ENCODE measurements around the gene STK39. TPM values are rescaled to one million over a fixed set of nuclear protein-coding genes. Genes with fewer than 3 reads are reported as not detected.
A peak's percentile ranks its signal among the peaks of the same experiment; 100 is the strongest.

STK39 gene
- total and polyA plus RNA-seq, 2 of the 4 experiments (the other 2 are of a cell fraction) = 11.8 to 16.4 TPM

DNA sequence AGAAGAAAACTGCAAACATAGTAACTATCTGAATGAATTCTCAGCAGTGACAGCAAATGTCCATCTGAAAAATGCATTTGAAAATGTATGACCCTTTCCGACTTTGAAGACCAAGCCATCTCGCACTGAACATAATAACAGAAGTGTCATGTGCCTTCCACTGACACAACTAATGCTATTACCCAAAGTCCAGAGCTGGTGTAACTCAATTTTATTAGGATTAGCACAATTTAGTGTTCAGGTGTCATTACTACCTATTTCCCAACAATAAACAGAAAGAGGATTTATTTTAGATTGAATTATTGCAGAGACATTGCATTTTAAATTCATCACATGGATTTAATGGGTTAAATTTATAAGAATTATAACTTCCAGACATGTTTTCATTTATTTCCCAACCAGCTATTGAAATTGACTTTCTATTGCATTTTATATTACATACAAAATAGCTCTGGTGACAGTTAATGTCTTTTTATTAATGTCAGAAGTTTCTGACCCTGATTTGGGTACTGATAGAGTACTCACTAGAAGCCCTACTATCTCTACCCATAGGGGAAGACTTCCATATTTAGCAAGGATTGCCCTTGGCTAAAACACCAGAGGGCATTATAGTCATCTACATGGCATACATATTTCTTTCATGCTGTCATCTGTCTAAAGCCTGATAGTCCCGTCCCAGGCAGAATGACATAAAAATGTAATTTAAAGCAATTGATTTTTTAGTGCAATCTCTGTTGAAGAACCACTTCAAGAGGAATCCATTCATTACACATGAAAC, 7.0 kb upstream of the STK39 start:
- Histone ChIP-seq H3K4ac (ENCODE audit: low read depth, low read length) (no peak overlapping the region), H2BK15ac (ENCODE audit: low read depth, low read length) (no peak overlapping the region), H3K9me1 (ENCODE audit: insufficient read depth, low read length) (peaks cover 2% of the 10 kb centered on the region; the same call in 1 of the 2 replicates), H3K27me3 (ENCODE audit: control insufficient read depth, insufficient read depth, low read length) (no peaks in the 10 kb centered on the region), H3K4me3 (ENCODE audit: insufficient read depth, low read depth, low read length) (no peak overlapping the region), H4K20me1 (ENCODE audit: insufficient read depth, low read length) (no peaks in the 10 kb centered on the region), H2AK5ac (ENCODE audit: low read depth, low read length) (no peak overlapping the region), H2BK120ac (ENCODE audit: low read depth, low read length) (no peak overlapping the region), H4K91ac (ENCODE audit: insufficient read depth, low read depth, low read length) (no peak overlapping the region), H3K23ac (ENCODE audit: low read depth, low read length) (no peak overlapping the region), H3K14ac (replicated peaks; ENCODE audit: low read depth, low read length) (no peak overlapping the region), H2AK9ac (replicated peaks; ENCODE audit: low read depth, low read length, poor library complexity) (no peak overlapping the region), H4K8ac (ENCODE audit: low read depth in 2 of 2, low read length in 2 of 2) (no peak overlapping the region), H3K9me3 (ENCODE audit: control insufficient read depth, insufficient read depth, low read length) (peaks cover 2% of the 10 kb centered on the region; the same call in 1 of the 2 replicates), H3K4me2 (ENCODE audit: low read depth, low read length) (no peak overlapping the region), H3K27ac (ENCODE audit: insufficient read depth, low read length) (no peak overlapping the region), H2AFZ (replicated peaks; ENCODE audit: low read length, poor library complexity) (no peak overlapping the region), H2BK20ac (ENCODE audit: low read depth, low read length) (no peak overlapping the region), H3K79me1 (ENCODE audit: low read depth in 1 of 2, low read length in 2 of 2) (no peaks in the 10 kb centered on the region), H2BK5ac (ENCODE audit: low read depth, low read length, poor library complexity, severe bottlenecking) (no peak overlapping the region), H4K5ac (ENCODE audit: low read depth, low read length) (no peak overlapping the region), H3K9ac (ENCODE audit: low read depth, low read length) (no peak overlapping the region), H3K4me1 (ENCODE audit: control insufficient read depth, insufficient read depth, low read length) (no peaks in the 10 kb centered on the region), H3K36me3 (ENCODE audit: control insufficient read depth, insufficient read depth, low read length) (no peaks in the 10 kb centered on the region), H3K56ac (ENCODE audit: extremely low read depth, insufficient read depth, low read length) (no peak overlapping the region), H3K18ac (ENCODE audit: low read depth, low read length) (no peak overlapping the region)
- ChIA-PET CTCF (interaction anchor here (0.5 kb wide), 1 partner anchor 519 kb away, joined by 3 read pairs; no protein-coding TSS in a partner anchor), POLR2A (ENCODE audit: unreplicated experiment) (no interaction called here)
- DNase-seq (peak; percentile 40), ATAC-seq (ENCODE audit: low read depth) (peak; percentile 88)
- intact Hi-C loops (cut with micrococcal nuclease) = no loop called here
- in situ Hi-C loops (cut with MboI; ENCODE audit: low sequenced_read_pairs) = no loop called here
- BruUV-seq (replicated peaks) = no TSS peak
- dilution Hi-C loops (cut with HindIII; ENCODE audit: low sequenced_read_pairs, unreplicated experiment) = no loop called here
- WGBS, 2 experiments (ENCODE audit: extremely low coverage in 2 of 2, insufficient read length in 1 of 2) = no CpG with 5 or more reads among the region's 3 CpGs
- TF ChIP-seq MXI1 (IDR thresholded peaks at IDR 0.05; ENCODE audit: borderline replicate concordance, low read depth, low read length) = no peak
- TF ChIP-seq, protein P1, sequence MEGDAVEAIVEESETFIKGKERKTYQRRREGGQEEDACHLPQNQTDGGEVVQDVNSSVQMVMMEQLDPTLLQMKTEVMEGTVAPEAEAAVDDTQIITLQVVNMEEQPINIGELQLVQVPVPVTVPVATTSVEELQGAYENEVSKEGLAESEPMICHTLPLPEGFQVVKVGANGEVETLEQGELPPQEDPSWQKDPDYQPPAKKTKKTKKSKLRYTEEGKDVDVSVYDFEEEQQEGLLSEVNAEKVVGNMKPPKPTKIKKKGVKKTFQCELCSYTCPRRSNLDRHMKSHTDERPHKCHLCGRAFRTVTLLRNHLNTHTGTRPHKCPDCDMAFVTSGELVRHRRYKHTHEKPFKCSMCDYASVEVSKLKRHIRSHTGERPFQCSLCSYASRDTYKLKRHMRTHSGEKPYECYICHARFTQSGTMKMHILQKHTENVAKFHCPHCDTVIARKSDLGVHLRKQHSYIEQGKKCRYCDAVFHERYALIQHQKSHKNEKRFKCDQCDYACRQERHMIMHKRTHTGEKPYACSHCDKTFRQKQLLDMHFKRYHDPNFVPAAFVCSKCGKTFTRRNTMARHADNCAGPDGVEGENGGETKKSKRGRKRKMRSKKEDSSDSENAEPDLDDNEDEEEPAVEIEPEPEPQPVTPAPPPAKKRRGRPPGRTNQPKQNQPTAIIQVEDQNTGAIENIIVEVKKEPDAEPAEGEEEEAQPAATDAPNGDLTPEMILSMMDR (conservative IDR thresholded peaks at IDR 0.05; ENCODE audit: low read depth, low read length) = peak; percentile 14; the same call in 1 of the 2 replicates
